ENCODE results near the gene UPF1.
"Not testable (repeated sequence)": the region's sequence is repeated elsewhere in the genome, so short reads cannot be mapped to it uniquely, and the experiment has no call there.

The UPF1 gene

GRCh38 chr19:18910010-18910409 lies 78.3 kb downstream of the UPF1 start:
- H3K36me3 ChIP-seq (ENCODE audit: insufficient read depth, low read length), result no peaks in the 10 kb centered on the region
- H3K79me2 ChIP-seq (ENCODE audit: control insufficient read depth, insufficient read depth, low read length, unreplicated experiment), result peaks cover 16% of the 10 kb centered on the region

GRCh38 chr19:18910801-18911436 lies 79.2 kb downstream of the UPF1 start:
- H3K4me3 ChIP-seq (ENCODE audit: low read depth, low read length), result no peak overlapping the region
- H2AFZ ChIP-seq (ENCODE audit: low read length, unreplicated experiment), result no peak overlapping the region
- no peak overlapping the region for H3K27ac ChIP-seq (ENCODE audit: low read depth, low read length)
- H3K79me2 ChIP-seq (ENCODE audit: control insufficient read depth, insufficient read depth, low read length, unreplicated experiment), result peaks cover 25% of the 10 kb centered on the region
- H3K27me3 ChIP-seq (ENCODE audit: insufficient read depth, low read length), result no peaks in the 10 kb centered on the region
- no peaks in the 10 kb centered on the region for H3K36me3 ChIP-seq (ENCODE audit: insufficient read depth, low read length)
- H3K4me1 ChIP-seq (ENCODE audit: control insufficient read depth, insufficient read depth, low read length, unreplicated experiment), result no peaks in the 10 kb centered on the region

More at GRCh38 chr19:18910010-18910409, 78.3 kb downstream of the UPF1 start:
- H3K27me3 ChIP-seq (ENCODE audit: insufficient read depth, low read length), result no peaks in the 10 kb centered on the region
- no peak overlapping the region for H3K27ac ChIP-seq (ENCODE audit: low read depth, low read length)
- H2AFZ ChIP-seq (ENCODE audit: low read length, unreplicated experiment), result no peak overlapping the region
- no peaks in the 10 kb centered on the region for H3K4me1 ChIP-seq (ENCODE audit: control insufficient read depth, insufficient read depth, low read length, unreplicated experiment)
- H3K4me3 ChIP-seq (ENCODE audit: low read depth, low read length), result no peak overlapping the region

- Histone ChIP-seq H3K36me3 (ENCODE audit: insufficient read depth, low read length) (no peaks in the 10 kb centered on the region), H3K4me3 (ENCODE audit: low read depth, low read length) (no peak overlapping the region), H3K79me2 (ENCODE audit: control insufficient read depth, insufficient read depth, low read length, unreplicated experiment) (peaks cover 42% of the 10 kb centered on the region)
These were observed 81.2 kb downstream of the UPF1 start for GRCh38 chr19:18912933-18913332.

GRCh38 chr19:18913466-18913865 lies 81.7 kb downstream of the UPF1 start:
- peaks cover 46% of the 10 kb centered on the region for H3K79me2 ChIP-seq (ENCODE audit: control insufficient read depth, insufficient read depth, low read length, unreplicated experiment)

More at GRCh38 chr19:18912933-18913332, 81.2 kb downstream of the UPF1 start:
- H3K4me1 ChIP-seq (ENCODE audit: control insufficient read depth, insufficient read depth, low read length, unreplicated experiment), result no peaks in the 10 kb centered on the region
- no peak overlapping the region for H3K27ac ChIP-seq (ENCODE audit: low read depth, low read length)
- H2AFZ ChIP-seq (ENCODE audit: low read length, unreplicated experiment), result no peak overlapping the region
- no peaks in the 10 kb centered on the region for H3K27me3 ChIP-seq (ENCODE audit: insufficient read depth, low read length)

GRCh38 chr19:18915639-18916038 lies 83.9 kb downstream of the UPF1 start:
- Histone ChIP-seq H3K79me2 (ENCODE audit: control insufficient read depth, insufficient read depth, low read length, unreplicated experiment) (peaks cover 61% of the 10 kb centered on the region), H3K4me3 (ENCODE audit: low read depth, low read length) (no peak overlapping the region), H3K4me1 (ENCODE audit: control insufficient read depth, insufficient read depth, low read length, unreplicated experiment) (peaks cover 5% of the 10 kb centered on the region), H3K27me3 (ENCODE audit: insufficient read depth, low read length) (no peaks in the 10 kb centered on the region), H3K36me3 (ENCODE audit: insufficient read depth, low read length) (no peaks in the 10 kb centered on the region), H2AFZ (ENCODE audit: low read length, unreplicated experiment) (no peak overlapping the region), H3K27ac (ENCODE audit: low read depth, low read length) (no peak overlapping the region)

More at GRCh38 chr19:18913466-18913865, 81.7 kb downstream of the UPF1 start:
- Histone ChIP-seq H3K4me3 (ENCODE audit: low read depth, low read length) (no peak overlapping the region), H2AFZ (ENCODE audit: low read length, unreplicated experiment) (no peak overlapping the region), H3K4me1 (ENCODE audit: control insufficient read depth, insufficient read depth, low read length, unreplicated experiment) (no peaks in the 10 kb centered on the region), H3K27me3 (ENCODE audit: insufficient read depth, low read length) (no peaks in the 10 kb centered on the region), H3K36me3 (ENCODE audit: insufficient read depth, low read length) (no peaks in the 10 kb centered on the region), H3K27ac (ENCODE audit: low read depth, low read length) (no peak overlapping the region)

- not testable (repeated sequence) for H3K27ac ChIP-seq (ENCODE audit: low read depth, low read length); H3K4me1 ChIP-seq (ENCODE audit: control insufficient read depth, insufficient read depth, low read length, unreplicated experiment); H3K36me3 ChIP-seq (ENCODE audit: insufficient read depth, low read length); H3K27me3 ChIP-seq (ENCODE audit: insufficient read depth, low read length); H2AFZ ChIP-seq (ENCODE audit: low read length, unreplicated experiment)
- H3K4me3 ChIP-seq (ENCODE audit: low read depth, low read length), result peak overlapping the region; percentile 95
- peaks cover 66% of the 10 kb centered on the region for H3K79me2 ChIP-seq (ENCODE audit: control insufficient read depth, insufficient read depth, low read length, unreplicated experiment)
These were observed 85.8 kb downstream of the UPF1 start for GRCh38 chr19:18917593-18917992.
